Measurements from ENCODE around the gene DDX23.
"Not testable (repeated sequence)": the region's sequence is repeated elsewhere in the genome, so short reads cannot be mapped to it uniquely, and the experiment has no call there.

Gene DDX23

GRCh38 chr12:48852734-48853688, 1.0 kb upstream of the DDX23 start:
- DNase-seq = peak; percentile 82
- H3K4me1 ChIP-seq = 0 out of 2 replicates have a peak, but pooled peaks cover 6% of the 10 kb centered on the region
- peaks cover 15% of the 10 kb centered on the region for H3K36me3 ChIP-seq
- TF ChIP-seq CTCF (IDR thresholded peaks at IDR 0.05; ENCODE audit: low read depth, low read length) = peak; percentile 83
- 0 out of 2 replicates have a peak, but pooled peaks cover 2% of the 10 kb centered on the region for H3K9me3 ChIP-seq
- peak overlapping the region; percentile 99 for H3K4me3 ChIP-seq (ENCODE audit: low read depth, low read length)
- no peaks in the 10 kb centered on the region for H3K27me3 ChIP-seq

GRCh38 chr12:48842021-48842420, 9.9 kb downstream of the DDX23 start:
- not testable (repeated sequence) for DNase-seq; H3K9me3 ChIP-seq; H3K4me3 ChIP-seq (ENCODE audit: low read depth, low read length); H3K27me3 ChIP-seq; H3K4me1 ChIP-seq
- peaks cover 75% of the 10 kb centered on the region for H3K36me3 ChIP-seq

- Histone ChIP-seq H3K27me3 (no peaks in the 10 kb centered on the region), H3K9me3 (no peaks in the 10 kb centered on the region), H3K36me3 (peaks cover 81% of the 10 kb centered on the region), H3K4me3 (ENCODE audit: low read depth, low read length) (no peak overlapping the region), H3K4me1 (no peaks in the 10 kb centered on the region)
- DNase-seq = no peak
- TF ChIP-seq CTCF (IDR thresholded peaks at IDR 0.05; ENCODE audit: low read depth, low read length) = no peak
These were observed 13.9 kb downstream of the DDX23 start for GRCh38 chr12:48838048-48838447.

GRCh38 chr12:48832321-48833060, 19.5 kb downstream of the DDX23 start:
- no peak for DNase-seq
- Histone ChIP-seq H3K4me3 (ENCODE audit: low read depth, low read length) (no peak overlapping the region), H3K27me3 (no peaks in the 10 kb centered on the region), H3K9me3 (no peaks in the 10 kb centered on the region), H3K36me3 (peaks cover 86% of the 10 kb centered on the region), H3K4me1 (no peaks in the 10 kb centered on the region)
- no peak for TF ChIP-seq CTCF (IDR thresholded peaks at IDR 0.05; ENCODE audit: low read depth, low read length)

GRCh38 chr12:48831257-48831656, 20.7 kb downstream of the DDX23 start:
- Histone ChIP-seq H3K4me1 (no peaks in the 10 kb centered on the region), H3K9me3 (no peaks in the 10 kb centered on the region), H3K4me3 (ENCODE audit: low read depth, low read length) (no peak overlapping the region), H3K36me3 (peaks cover 75% of the 10 kb centered on the region), H3K27me3 (no peaks in the 10 kb centered on the region)
- DNase-seq = no peak
- no peak for TF ChIP-seq CTCF (IDR thresholded peaks at IDR 0.05; ENCODE audit: low read depth, low read length)

- Histone ChIP-seq H3K4me1 (no peaks in the 10 kb centered on the region), H3K9me3 (no peaks in the 10 kb centered on the region), H3K27me3 (no peaks in the 10 kb centered on the region), H3K4me3 (ENCODE audit: low read depth, low read length) (no peak overlapping the region), H3K36me3 (peaks cover 52% of the 10 kb centered on the region)
- DNase-seq = no peak
- no peak for TF ChIP-seq CTCF (IDR thresholded peaks at IDR 0.05; ENCODE audit: low read depth, low read length)
These were observed 23.0 kb downstream of the DDX23 start for GRCh38 chr12:48828841-48829575.

Measured in BE2C (cell line).